Measurements from ENCODE around the gene IL23R. TPM values are rescaled to one million over a fixed set of nuclear protein-coding genes. Genes with fewer than 3 reads are reported as not detected.

Gene IL23R
- total and polyA plus RNA-seq, 12 donors, result 0.03 to 9.5 (median 1.9) TPM

- Histone ChIP-seq H3K36me3 (replicated peaks in 1 of 2) (no peaks in the 10 kb centered on the region), H3K4me3 (no peak overlapping the region), H3K4me1 (replicated peaks in 1 of 2) (no peaks in the 10 kb centered on the region), H3K9me3 (replicated peaks in 1 of 3) (no peaks in the 10 kb centered on the region), H3K27me3 (no peaks in the 10 kb centered on the region), H3K27ac (no peak overlapping the region)
- TF ChIP-seq CTCF (IDR thresholded peaks at IDR 0.05) (no peak), POLR2A (IDR thresholded peaks at IDR 0.05) (no peak)
- no peak for DNase-seq
- 88 to 92% (median 90%) methylated on average over 9 of the region's 9 CpGs for WGBS, 4 donors
- intact Hi-C loops (cut with DNase I), result no loop called here
These were observed 128.8 kb downstream of the IL23R start for GRCh38 chr1:67294836-67295617.

GRCh38 chr1:67298762-67299161 is 132.5 kb downstream of the IL23R start:
- no peak for DNase-seq
- Histone ChIP-seq H3K27ac (no peak overlapping the region), H3K36me3 (replicated peaks in 1 of 2) (no peaks in the 10 kb centered on the region), H3K4me1 (replicated peaks in 1 of 2) (no peaks in the 10 kb centered on the region), H3K4me3 (no peak overlapping the region), H3K9me3 (replicated peaks in 1 of 3) (no peaks in the 10 kb centered on the region), H3K27me3 (no peaks in the 10 kb centered on the region)
- TF ChIP-seq CTCF (IDR thresholded peaks at IDR 0.05) (no peak), POLR2A (IDR thresholded peaks at IDR 0.05) (no peak)
- intact Hi-C loops (cut with DNase I), result no loop called here
- WGBS, 4 donors, result 47 to 62% (median 52%) methylated on average over 2 of the region's 2 CpGs

GRCh38 chr1:67299296-67299695 is 133.0 kb downstream of the IL23R start:
- no peak for TF ChIP-seq POLR2A (IDR thresholded peaks at IDR 0.05)
- no peak for TF ChIP-seq CTCF (IDR thresholded peaks at IDR 0.05)

GRCh38 chr1:67300561-67300960 is 134.3 kb downstream of the IL23R start:
- 59 to 74% (median 69%) methylated on average over 2 of the region's 2 CpGs for WGBS, 4 donors
- DNase-seq, result no peak
- intact Hi-C loops (cut with DNase I), result no loop called here

More at GRCh38 chr1:67299296-67299695, 133.0 kb downstream of the IL23R start:
- H3K36me3 ChIP-seq (replicated peaks in 1 of 2), result no peaks in the 10 kb centered on the region
- no peaks in the 10 kb centered on the region for H3K27me3 ChIP-seq
- intact Hi-C loops (cut with DNase I), result no loop called here
- WGBS, 4 donors, result 92 to 99% (median 96%) methylated on average over 7 of the region's 7 CpGs
- no peaks in the 10 kb centered on the region for H3K9me3 ChIP-seq (replicated peaks in 1 of 3)
- H3K4me3 ChIP-seq, result no peak overlapping the region
- no peak overlapping the region for H3K27ac ChIP-seq
- DNase-seq, result no peak
- no peaks in the 10 kb centered on the region for H3K4me1 ChIP-seq (replicated peaks in 1 of 2)

More at GRCh38 chr1:67300561-67300960, 134.3 kb downstream of the IL23R start:
- no peak for TF ChIP-seq POLR2A (IDR thresholded peaks at IDR 0.05)
- TF ChIP-seq CTCF (IDR thresholded peaks at IDR 0.05), result no peak
- Histone ChIP-seq H3K9me3 (replicated peaks in 1 of 3) (no peaks in the 10 kb centered on the region), H3K4me3 (no peak overlapping the region), H3K4me1 (replicated peaks in 1 of 2) (no peaks in the 10 kb centered on the region), H3K27ac (no peak overlapping the region), H3K36me3 (replicated peaks in 1 of 2) (no peaks in the 10 kb centered on the region), H3K27me3 (no peaks in the 10 kb centered on the region)

All from adrenal gland (tissue), 12 donors.